ENCODE data around the gene ADGRG6.

ADGRG6 gene

GRCh38 chr6:142349215-142349823, 47.5 kb downstream of the ADGRG6 start:
- no peak for DNase-seq (ENCODE audit: low spot score)

GRCh38 chr6:142350309-142350708, 48.5 kb downstream of the ADGRG6 start:
- no peak for DNase-seq (ENCODE audit: low spot score)

DNA sequence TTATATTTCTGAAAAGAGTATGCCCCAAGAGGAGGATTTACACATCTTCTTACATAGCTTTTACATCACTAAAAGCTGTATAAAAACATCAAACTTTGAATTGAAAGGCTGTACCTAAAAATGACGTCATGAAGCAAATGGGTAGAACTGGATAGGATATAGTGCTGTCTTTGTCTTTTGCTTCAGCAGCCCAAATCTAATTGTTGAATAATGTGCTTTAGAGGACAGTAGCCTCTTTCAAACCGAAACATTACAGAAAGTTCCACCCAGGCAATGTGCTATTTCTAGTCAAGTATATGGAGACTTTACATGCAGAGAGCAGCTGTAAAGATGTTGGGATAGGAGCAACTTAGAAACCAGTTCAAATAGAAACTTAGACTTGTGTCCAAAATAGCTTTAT, 51.9 kb downstream of the ADGRG6 start:
- DNase-seq (ENCODE audit: low spot score) = no peak

DNA sequence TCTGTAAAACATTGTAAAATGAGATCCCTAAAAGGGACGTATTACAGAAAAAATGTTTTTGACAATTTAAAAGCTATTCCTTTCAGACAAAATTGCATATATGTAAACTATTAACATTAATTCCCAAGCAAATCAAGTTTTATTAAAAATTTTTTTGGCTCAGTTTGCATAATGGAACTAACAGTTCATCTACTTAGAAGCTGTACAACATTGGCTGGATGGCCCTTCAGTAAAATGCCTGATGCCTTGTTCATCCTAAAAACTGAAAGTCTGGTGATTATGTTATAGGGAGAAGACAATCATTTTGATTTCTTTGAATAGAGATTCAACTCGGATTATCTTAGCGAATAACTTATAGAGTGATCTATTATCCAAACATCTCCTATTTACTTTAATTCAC, 52.8 kb downstream of the ADGRG6 start:
- no peak for DNase-seq (ENCODE audit: low spot score)

DNA sequence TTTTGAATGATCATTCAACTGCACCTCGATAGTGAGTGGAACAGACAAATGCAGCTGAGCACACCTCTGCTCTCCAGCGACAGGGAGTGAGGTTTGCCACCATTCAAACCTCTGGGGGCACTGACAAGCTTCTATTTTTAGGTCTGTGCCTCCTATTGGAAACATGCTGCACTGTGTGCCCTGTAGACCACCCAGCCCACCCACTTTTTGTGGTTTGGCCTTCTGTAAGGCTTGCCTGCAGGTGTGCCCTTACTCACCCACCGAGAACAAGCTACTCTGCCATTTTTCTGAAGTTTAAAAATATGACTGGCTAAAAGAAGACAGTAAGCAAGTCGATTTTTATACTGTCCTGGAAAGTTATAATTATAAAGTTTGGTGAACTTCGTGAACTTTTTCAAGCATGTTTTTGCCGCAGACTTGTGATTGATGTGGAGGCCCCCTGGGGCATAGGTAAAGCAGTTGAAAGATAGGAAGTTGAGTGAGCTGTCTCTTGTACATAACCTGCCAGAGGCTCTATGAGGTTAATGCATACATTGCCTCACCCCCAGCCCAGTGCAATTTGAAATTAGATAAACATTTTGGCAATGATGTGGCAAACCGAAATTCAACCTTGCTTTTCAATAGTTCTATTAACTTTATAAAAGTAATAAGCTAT, 53.8 kb downstream of the ADGRG6 start:
- no peak for DNase-seq (ENCODE audit: low spot score)

DNA sequence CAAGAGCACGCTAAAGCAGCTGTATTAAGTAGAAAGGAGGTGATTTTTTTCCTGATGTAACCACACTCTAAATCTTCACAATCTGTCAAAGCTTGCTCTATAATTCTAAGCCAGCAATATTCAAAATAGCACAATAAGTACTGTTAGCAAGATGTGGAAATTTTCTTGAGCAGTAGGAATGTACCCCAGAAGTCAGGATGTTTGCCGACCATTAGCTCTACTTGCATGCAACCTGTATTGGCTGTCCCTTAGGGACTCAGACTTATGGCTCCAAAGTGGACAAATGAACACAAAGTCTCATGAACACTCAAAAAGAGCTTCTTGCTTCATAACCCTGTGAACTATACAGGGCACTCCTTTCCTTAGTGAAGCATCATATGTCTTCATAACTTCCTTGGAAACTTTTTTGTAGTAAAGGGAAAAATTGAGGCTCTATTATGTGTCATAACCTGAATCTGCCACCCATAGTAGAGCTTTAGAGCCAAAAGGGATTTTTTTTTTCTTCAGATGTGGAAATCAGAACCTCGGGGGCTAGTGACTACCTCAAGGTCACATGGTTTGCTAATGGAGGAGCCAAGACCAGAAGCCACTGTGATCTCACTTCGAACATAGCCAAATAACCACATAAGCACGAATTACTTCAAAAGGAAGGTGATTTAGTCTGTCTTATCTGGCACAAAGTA, 54.5 kb downstream of the ADGRG6 start:
- peak; percentile 35 for DNase-seq (ENCODE audit: low spot score)

- DNase-seq (ENCODE audit: low spot score) = no peak
These were observed 55.0 kb downstream of the ADGRG6 start for GRCh38 chr6:142356884-142357225.

GRCh38 chr6:142357879-142358278, 56.1 kb downstream of the ADGRG6 start:
- no peak for DNase-seq (ENCODE audit: low spot score)

- DNase-seq (ENCODE audit: low spot score) = no peak
These were observed 57.6 kb downstream of the ADGRG6 start for GRCh38 chr6:142359271-142359960.

- no peak for DNase-seq (ENCODE audit: low spot score)
These were observed 59.5 kb downstream of the ADGRG6 start for GRCh38 chr6:142361345-142361744.

GRCh38 chr6:142361779-142362750, 60.3 kb downstream of the ADGRG6 start:
- DNase-seq (ENCODE audit: low spot score) = peak; percentile 57

DNA sequence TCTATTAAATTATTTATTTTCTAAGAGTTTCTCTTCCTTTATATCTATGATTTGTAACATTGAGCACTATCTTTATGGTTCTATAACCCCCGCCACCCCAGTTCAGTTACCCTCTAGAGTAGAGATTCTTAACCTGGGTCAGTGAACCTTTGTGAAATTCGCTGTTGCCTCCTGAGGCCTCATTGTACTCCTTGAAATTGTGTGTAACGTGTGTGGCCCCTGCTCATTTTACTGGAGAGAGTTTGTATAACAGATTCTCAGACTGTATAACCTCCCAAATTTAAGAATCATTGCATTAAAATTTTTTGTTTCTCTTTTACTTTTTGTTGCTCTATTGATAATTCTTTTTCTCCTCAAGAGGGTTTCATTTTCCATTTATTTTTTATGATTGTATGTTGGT, 65.3 kb downstream of the ADGRG6 start:
- DNase-seq (ENCODE audit: low spot score) = no peak

DNA sequence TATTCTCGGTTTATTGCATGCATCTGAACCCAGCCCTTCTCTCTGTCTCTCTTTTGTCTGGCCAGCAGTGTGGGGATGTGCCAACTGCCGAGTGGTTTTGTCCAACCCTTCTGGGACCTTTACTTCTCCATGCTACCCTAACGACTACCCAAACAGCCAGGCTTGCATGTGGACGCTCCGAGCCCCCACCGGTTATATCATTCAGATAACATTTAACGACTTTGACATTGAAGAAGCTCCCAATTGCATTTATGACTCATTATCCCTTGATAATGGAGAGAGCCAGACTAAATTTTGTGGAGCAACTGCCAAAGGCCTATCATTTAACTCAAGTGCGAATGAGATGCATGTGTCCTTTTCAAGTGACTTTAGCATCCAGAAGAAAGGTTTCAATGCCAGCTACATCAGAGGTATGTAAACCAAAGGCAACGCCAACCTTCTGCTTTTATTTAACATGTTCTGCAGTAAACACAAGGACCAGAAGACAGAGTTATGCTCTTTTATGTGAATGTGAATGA, 65.8 kb downstream of the ADGRG6 start:
- DNase-seq (ENCODE audit: low spot score) = no peak

DNA sequence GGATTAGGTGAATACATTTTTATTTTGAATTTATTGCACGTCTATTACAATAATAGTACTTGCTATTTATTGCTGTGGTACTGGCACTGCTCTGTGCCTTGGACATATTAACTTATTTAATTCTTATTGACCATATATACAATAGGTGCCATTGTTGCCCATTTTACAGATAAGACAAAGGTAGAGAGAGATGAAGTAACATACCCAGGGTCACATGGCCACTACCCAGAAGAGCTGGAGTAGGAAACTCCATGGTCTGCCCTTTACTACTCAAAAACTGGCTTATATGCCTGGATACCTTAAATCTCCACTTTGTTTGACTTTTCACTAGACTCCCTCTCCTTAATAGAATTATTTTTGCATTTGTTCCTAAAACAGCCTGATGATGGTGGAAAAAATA, 67.5 kb downstream of the ADGRG6 start:
- no peak for DNase-seq (ENCODE audit: low spot score)

DNA sequence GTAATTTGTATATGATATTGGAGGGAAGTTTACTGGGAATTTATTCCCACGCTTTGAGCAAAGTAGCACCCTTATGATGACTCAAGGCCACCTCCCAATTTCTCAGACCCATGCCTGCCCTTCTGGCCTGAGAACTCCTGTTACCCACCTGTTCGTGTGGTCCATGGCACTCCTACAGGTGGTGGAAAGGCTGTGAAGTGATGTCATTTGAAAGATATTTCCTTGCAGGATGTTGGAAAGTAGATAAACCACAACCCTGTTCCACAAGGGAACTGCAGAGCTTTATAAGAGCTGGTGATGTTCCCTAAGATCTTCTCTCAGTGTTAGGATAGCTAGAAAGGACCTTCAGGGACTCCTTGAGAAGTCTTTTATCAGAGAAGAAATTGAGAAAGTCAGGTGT, 70.5 kb downstream of the ADGRG6 start:
- no peak for DNase-seq (ENCODE audit: low spot score)

DNA sequence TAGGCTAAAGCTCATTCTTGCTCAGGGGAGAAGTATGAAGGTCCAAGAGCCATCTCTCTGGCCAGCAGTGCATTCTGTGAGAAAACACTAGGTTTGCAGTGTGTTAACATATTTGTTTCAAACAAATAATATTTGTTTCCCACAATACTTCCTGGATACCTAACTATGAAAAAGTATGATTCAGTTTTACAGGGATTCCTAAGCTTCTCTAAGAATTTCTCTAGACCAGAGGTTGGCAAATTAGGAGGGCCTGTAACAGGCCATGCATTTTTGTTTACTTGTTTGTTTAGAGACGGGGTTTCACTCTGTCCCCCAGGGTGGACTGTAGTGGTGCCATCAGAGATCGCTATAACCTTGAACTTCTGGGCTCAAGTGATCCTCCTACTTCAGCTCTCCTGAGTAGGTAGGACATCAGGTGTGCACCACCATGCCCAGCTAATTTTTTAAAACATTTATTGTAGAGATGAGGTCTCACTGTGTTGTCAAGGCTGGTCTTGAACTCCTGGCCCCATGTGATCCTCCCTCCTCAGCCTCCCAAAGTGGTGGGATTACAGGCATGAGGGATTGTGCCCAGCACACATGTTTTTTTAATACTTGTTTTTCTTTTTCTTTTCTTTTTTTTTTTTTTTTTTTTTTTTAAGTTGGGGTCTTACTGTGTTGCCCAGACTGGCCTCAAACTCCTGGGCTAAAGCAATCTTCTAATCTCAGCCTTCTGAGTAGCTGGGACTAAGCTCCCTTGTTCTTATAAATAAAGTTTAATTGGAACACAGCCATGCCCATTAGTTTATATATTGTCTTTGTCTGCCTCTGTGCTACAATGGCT, 71.7 kb downstream of the ADGRG6 start:
- peak; percentile 44 for DNase-seq (ENCODE audit: low spot score)

GRCh38 chr6:142374091-142374770, 72.4 kb downstream of the ADGRG6 start:
- no peak for DNase-seq (ENCODE audit: low spot score)

- DNase-seq (ENCODE audit: low spot score) = peak; percentile 51
These were observed 73.3 kb downstream of the ADGRG6 start for GRCh38 chr6:142374965-142375733.

DNA sequence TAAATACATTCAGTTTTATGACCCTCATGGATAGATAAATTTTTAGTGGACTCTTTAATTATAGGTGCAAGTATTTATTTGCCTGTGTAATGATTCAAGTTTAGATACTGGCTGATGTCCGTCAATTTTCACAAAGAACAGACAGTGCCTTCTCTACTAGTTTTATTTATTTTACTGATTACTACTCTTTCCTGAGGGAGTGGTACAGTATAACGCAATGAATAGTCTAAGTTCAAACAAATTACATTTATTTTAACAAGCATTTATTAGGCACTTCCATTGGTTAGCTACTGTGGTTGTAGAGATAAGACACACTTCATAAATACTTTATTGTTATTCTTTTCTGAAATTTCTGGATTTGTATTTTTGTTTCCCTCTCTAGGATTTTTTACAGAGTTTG, 74.3 kb downstream of the ADGRG6 start:
- no peak for DNase-seq (ENCODE audit: low spot score)
